NCI-H82 (cell line): ENCODE measurements around the gene ERBB4.
"Not testable (repeated sequence)": the region's sequence is repeated elsewhere in the genome, so short reads cannot be mapped to it uniquely, and the experiment has no call there.

Experiments
- DNase-seq: peaks from one replicate; lab custom pipeline; 2025; lab: John Stamatoyannopoulos, UW

ERBB4 gene

DNA sequence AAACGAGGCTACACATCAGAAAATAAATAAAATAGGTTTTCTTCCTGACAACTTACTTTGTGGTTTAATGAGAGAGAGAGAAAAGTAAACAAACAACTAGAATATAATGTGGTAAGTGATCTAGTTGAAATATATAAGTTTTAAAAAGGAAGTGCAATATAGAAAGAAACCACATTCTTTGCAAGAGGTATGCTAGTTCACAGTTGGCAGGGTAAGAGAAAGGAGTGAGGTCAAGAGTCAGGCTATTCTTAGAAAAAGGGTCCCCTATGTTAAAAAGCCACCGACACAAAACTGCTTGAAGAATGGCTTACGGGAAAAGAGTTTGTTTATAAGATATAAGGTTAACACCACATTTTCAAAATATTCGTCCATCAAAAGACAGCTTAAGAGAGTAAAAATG lies 462.1 kb downstream of the ERBB4 start:
- DNase-seq: no peak

DNA sequence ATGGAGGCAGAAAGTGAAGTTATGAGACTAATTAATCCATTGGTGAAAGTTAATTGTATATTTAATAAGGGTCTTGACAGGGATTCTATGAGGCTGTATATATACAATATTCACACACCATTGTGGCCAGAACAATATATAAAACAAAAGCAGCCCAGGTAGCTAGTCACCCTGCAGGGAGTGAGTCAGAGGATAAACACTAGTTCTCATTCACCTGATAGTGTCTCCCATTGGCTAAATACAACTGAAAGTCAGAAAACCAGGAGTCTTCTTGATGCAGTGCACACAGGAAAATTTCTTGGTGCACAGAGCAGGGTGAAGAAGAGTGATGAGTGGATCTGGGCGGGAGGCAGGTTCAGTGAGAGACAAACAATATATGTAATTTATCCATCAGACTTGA lies 465.2 kb downstream of the ERBB4 start:
- no peak for DNase-seq

DNA sequence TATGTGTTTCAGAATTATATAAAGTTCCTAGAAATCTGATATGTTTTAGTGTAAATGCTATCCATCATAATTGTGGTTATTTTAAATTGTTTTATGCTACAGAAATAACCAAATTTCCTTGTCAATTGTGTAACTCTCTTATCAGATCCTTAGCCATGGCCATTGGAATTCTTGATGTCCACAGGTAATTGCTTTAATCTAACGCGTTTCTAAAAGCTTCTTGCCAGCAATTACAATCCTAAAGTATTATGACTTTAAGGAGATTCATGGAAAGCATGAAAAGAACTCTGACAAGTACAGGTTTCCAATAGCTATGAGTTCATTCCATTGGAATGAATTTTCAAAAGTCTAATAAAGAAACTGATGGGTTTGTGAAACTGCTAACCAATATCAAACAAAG lies 472.1 kb downstream of the ERBB4 start:
- no peak for DNase-seq

DNA sequence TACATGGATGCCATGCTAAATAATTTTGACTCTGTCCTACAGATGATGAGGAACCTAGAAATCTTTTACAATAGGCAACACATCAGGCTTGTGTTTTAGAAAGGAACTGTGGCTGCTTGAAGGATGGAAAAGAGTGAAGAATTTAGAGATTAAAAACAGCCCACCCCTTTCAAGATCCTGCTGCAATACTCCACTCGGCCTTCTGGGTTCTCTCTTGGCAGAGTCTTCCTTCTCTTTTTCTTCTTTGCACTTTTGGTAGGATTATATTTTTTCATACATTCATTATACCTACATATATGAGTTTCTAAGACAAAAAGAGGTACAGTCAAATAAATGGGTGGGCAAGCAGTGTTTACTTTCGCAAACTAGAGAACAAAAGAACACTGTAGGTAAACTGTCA lies 474.3 kb downstream of the ERBB4 start:
- DNase-seq: peak; percentile 7

DNA sequence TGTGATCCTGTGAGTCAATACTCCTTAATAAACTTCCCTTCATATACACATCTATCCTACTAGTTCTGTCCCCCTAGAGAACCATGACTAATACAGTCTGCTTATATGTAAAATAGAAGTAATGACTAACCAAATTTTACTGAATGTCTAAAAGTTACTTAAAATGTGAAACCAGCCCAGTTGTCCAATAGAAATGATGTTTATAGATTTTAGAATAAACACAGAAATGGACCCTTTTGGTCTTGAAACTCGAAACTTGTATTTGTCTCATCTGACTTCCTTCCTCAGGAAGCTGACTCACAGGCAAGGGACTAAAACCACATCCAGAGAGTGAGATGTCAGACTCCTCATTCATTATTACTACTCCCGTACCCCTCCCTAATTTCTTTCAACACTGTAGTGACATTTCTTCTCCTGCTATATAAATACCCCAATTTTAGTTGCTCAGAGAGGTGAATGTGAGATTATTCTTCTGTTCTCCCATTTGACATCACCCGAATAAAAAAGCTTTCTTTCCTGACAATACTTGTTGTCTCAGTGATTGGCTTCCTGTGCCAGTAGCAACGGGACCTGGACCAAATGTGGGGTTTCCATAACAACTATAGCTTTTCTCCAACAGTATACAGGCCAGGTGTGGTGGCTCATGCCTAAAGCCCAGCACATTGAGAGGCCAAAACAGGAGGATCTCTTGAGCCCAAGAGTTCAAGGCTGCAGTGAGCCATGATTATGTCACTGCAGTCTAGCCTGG lies 486.0 kb downstream of the ERBB4 start:
- no peak for DNase-seq

DNA sequence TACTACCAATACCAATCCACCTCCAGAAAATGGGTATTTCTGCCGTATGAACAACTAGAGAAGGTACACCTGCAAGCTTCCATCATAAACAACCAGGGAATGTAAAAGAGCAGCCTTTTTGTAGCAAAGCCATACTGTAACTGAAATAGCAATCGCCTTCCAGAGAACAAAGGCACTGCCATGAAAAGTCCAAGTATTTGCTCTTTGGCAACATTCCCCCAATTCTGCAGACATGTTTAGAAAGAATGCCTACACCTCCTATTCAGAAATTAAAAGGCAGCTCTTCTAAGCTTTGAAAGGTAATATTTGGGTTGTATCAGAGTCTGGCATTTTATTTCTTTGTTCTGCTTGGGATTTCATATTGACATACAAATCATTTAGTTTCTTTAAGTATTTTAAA lies 487.7 kb downstream of the ERBB4 start:
- no peak for DNase-seq

DNA sequence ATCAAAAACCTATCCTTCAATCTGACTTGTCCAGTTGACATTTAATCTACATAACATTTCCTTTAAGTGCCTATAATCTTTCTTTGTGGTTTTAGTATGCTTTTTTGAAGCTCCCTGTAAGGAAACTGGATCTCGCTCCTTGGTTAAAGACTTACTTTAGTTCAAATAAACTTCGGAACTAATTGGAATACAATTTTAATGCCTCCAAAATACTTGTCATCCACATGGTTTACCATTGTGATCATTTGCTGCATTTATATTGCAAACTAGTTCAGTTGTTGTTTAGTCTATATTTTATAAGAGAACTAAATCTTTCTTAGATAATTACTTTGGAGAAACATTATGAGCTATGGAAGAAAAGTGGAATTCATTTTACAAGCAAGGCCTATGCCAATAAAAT lies 496.0 kb downstream of the ERBB4 start:
- DNase-seq: no peak

DNA sequence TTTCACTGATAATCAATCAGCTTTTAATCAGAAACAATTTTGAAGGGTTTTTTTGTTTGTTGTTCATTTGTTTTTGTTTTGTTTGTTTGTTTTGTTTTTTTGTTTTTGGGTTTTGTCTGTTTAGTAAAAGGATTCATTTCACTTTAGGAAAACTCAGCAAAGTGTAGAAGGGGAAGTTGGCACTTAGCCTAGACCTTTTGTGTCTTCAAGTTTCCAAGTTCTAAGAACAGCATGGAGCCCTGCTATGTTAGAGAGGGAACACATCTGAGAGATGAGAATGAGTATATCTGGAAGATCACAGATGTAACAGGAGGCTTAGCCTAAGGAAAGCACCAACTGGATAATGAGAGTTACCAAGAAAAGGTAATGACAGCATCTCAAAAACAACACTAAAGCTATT lies 501.5 kb downstream of the ERBB4 start:
- DNase-seq: no peak

DNA sequence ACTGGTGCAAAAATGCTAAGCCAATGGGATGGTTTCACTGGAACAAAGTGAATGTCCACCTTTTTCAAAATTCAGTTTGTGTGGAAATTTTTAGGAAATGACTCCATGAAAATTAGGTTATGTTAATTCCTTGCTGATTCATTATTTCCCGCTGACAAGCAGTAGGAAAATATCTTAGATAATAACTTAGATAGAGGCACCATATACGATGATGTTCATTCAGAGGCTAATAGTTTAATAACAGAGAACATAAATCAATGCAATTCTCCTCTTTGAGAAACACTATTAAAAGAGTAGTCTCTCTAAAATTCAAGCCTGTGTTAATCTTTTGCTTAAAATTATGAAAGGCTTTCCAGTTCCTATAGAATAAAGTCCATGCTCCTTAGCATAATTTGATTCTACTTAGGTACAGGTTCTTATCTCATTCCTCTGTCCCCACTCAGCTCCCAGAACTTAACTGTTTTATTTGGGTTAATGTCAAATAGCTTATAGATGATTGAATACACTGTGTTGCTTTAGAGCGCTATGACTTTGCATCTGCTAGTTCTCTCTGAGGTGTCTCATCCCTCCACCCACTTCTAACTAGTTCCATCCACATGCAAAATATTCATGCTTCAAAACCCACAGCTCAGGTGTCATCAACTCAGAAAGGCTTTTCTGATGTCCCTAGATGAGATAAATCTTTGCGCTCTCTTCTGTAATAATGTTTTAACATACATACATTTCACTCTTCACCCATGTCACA lies 503.6 kb downstream of the ERBB4 start:
- DNase-seq: no peak

DNA sequence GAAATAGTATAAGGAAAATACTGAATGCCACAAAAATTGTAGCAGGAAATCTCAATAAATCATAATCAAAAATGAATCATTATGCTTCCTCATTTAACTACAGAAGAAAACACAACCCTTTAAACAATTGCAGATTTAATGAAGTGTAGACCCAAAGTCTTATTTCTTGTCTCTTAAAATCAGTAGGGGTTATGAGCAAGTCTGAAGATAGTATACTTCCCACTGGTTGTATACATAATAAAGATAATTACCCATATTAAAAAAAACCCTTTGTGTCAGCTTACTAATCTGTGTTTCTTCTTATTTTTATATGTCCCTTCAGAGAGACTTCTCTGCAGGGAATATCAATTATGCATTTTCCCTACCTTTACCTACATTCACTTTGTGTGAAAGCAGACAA lies 504.7 kb downstream of the ERBB4 start:
- no peak for DNase-seq

DNA sequence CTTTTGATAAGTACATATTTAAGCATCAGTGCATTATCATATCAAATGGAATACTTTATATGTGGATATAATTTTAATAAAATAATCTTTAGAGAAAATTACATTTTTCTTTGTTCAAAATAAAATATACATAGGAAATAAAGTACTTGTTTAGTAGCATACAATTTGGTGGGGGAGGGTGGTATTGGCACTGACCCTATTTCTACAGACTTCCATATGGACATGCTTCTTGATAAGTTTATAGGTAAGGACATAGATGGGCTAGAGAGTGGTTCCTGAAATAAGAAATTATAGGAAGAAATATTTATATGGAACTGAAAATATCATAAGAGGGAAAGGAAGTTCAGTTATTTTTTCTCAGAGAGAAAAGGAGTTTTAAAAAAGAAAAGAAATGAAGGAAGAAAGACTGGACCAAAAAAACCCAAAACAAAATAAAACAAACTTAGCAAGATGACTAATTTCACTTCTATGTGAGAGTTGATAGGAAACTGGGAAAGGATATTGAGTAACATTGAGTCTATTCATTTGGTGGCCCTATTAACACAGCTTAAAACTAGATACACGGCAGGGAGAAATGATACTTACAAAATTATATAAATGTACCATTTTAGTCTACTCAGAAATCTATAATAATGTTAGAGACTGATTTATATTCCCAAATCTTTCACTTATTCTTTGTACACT lies 505.9 kb downstream of the ERBB4 start:
- no peak for DNase-seq

DNA sequence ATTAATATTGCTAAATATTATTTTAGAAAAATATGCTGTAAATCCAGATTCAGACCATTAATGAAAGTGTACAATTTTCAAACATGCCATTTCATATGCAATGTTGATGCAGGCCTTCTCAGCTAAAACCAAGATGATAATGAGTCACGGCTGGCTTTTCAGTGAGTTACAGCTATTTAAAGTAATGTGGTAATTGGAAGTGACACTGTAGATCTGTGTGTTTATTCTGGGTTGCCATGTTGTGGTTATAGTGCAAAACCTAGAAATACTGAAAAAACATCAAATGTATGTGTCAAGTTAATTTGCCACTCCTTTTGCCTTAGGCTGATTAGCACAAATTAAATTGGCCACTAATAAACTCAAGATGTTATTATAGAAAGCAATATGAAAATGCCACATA lies 506.6 kb downstream of the ERBB4 start:
- no peak for DNase-seq

DNA sequence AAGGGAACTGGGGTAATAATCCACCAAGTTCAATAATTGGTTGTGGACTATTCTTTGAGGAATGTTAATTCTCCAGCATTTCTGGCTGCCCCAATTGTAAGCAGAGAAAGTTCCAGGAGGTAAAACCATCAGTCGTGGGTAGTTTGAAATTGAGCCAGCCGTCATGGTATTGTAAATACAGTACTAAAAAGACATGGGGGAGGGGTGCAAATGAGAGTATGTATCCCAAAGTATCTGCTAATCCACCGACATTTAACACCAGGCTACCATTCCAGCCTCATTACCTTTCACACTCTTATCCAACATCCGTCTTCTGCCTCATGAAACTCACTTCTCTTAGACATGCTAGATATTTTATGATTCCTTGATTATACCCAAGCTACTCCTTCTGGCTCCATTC lies 507.9 kb downstream of the ERBB4 start:
- DNase-seq: peak; percentile 7

DNA sequence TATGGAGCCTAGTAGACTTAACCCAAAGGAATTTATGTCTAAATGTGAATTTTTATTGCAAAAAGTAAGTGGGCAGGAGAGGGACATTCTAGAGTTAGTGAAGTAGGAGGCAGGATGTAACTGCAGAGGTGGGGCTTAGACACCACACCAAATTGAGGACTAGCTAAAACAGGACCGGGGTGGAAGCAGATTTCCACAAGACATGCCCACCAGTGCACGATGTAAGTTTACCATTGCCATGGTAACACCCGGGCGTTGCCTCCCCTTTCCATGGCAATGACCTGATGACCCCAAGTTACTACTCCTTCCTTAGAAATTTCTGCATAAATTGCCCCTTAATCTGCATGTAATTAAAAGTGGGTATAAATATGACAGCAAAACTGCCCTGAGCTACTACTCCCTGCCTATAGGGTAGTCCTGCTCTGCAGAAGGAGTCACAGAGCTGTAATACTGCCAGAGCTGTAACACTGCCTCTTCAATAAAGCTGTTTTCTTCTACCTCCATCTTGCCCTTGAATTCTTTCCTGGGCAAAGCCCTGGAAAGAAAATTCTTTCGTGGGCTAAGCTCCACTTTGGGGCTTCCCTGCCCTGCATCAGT lies 509.7 kb downstream of the ERBB4 start:
- no peak for DNase-seq

DNA sequence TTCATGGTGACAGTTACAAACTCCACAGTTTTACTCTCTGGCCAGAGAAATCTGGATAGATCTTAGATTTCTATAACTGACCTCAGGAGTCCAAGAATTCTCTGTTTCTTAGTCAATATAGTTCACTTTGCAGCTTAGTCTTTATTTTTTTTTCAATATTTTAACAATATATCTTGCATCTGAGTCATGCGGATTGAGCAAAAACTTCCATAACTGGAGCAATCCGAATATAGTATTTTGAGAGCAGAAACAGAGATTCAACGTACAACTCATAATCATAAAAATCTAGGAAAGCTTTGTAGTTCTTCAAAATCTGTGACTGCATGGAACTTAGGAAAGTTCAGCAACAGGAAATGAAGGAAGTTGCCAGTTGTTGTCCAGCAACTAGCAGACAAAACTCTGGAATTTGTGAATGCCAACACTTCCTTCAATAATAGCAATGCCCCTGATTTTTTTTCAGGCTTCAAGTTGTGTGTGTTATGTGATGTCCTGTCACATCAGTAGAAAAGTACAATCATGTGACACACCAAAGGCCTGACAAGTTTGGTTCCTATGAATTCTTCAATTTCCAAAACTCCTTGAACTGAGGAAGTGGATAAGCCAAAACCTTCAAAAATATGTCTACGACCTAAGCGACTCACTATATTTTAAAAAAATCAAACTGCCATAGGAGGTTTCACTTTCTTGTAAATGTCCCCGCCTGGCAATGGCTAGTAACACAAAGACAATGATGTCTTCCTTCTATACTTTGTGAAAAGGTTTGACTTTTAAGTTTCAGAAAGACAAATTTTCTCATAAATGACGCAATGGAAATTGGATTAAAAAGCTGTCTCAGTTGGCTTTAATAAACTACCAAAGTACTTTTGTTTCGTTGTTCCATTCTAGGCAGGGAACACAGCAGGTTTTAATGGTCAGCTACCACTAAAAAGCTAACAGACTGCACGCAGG lies 510.6 kb downstream of the ERBB4 start:
- no peak for DNase-seq

DNA sequence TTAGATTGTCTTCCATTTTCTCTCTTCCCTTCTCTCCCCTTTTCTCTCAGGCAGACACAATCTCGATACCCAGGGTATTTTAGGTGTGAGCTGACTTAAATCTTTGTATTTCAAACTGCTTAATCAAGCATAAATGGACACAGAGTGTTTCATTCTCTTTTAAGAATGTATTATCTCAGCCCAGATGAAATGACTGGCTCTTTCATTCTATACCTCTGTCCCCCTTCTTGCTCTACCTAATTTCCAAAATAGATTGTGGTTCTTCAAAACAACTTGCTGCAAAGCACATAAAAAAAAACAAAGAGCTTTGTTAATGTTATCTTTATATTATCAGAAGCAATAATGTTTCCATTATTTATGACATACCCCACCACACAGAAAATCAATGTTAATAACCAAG lies 514.6 kb downstream of the ERBB4 start:
- DNase-seq: no peak

DNA sequence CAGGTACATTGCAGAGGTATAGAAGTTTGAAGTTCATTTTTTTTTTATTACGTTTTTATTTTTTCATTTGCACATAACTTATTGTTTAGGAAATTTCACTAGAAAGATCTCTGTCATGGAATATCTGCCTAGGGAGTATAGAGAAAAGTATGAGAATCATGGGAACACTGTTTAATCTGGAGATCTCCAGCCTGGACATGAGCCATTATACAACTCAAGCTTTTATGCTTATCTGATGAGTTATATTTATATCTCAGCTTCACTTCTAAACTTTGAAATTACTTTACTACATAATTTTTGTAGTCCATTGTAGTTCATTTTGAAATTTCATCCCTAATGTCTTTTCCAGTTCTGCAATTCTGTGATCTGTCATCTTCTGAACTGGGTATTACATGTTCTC lies 515.6 kb downstream of the ERBB4 start:
- DNase-seq: no peak

DNA sequence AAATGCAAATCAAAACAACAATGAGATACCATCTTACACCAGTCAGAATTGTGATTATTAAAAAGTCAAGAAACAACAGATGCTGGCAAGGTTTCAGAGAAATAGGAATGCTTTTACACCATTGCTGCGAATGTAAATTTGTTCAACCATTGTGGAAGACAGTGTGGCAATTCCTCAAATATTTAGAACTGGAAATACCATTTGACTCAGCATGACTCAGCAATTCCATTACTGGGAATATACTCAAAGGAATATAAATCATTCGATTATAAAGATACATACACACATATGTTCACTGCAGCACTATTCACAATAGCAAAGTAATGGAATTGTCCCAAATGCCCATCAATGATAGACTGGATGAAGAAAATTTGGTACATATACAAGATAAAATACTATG lies 516.7 kb downstream of the ERBB4 start:
- no peak for DNase-seq

DNA sequence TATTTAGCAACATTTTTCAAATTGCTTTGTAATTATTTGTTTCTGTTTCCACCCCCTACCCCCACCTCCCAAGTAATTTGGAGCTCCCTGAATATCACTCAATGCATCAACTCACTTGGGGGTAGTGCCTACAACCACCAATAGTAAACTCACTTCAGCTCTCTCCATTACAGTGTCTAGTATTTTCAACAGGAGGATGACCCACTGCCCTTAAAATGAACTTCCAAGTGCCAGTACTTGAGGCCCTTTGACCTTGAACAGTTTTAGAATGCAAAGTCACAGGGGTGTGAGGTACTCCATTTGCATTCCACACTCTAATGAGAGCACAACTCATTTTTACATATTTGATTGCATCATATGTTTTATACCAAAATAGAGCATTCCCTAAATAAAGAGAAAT lies 523.0 kb downstream of the ERBB4 start:
- no peak for DNase-seq

DNA sequence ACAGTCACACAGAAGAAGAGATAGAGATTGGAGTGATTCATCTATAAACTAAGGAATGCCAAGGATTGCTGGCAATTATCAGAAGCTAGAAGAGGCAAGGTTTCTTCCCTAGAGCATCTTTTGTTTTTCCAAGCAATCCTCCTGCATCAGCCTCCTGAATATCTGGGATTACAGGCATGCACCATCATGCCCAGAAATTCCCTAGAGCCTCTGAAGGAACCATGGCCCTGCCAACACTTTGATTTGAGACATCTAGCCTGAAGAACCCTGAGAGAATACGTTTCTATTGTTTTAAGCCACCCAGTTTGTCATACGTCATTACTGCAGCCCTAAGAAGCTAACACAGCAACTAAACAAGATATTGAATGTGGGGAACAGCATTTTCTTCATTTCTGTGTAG lies 525.0 kb downstream of the ERBB4 start:
- DNase-seq: no peak

DNA sequence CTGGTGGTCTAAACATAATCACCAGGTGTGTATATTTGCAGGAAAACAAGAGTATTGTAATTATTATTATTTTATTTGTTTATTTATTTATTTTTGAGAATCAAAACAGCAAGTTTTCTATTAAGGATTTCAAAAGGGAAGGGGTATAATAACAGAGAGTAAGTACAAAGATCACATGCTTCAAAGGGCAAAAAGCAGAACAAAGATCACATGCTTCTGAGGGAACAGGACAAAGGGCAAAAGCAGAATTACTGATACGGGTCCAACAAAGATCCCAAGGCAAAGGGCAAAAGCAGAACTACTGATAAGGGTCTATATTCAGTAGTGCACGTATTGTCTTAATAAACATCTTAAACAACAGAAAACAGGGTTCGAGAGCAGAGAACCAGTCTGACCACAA lies 528.3 kb downstream of the ERBB4 start:
- DNase-seq: not testable (repeated sequence)

DNA sequence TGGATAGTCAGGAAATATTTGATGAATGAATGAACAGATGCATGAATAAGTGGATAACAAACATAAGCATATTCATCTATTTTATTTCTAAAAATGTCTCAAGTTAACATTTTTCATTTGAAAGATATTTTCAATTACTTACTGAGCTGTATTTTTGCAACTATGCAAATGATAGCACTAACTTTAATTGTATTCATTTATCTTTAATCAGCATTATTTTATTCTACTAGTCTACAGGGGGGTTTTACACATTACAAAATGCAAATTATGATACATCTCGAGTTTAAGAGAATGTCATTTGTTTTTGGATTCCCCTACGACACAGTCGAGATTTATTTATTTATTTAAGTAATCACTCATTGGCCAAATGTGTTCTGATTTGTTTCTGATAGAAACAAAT lies 530.6 kb downstream of the ERBB4 start:
- DNase-seq: no peak
